ENCODE measurements around the gene ZBTB32. TPM values are rescaled to one million over a fixed set of nuclear protein-coding genes. Genes with fewer than 3 reads are reported as not detected.

ZBTB32 gene
- polyA plus RNA-seq, 1 of the 3 experiments (the other 2 are of a cell fraction): not detected

GRCh38 chr19:35731353-35731752 lies 27.0 kb downstream of the ZBTB32 start:
- no peaks in the 10 kb centered on the region for H4K20me1 ChIP-seq (ENCODE audit: insufficient read depth)
- no peak overlapping the region for H3K4me3 ChIP-seq (ENCODE audit: low read depth in 2 of 2, low read length in 1 of 2)
- CTCF ChIA-PET: no interaction called here
- H3K9me3 ChIP-seq: no peaks in the 10 kb centered on the region
- TF ChIP-seq CTCF (IDR thresholded peaks at IDR 0.05) (no peak), MXI1 (IDR thresholded peaks at IDR 0.05; ENCODE audit: low read depth, low read length) (no peak), RAD21 (IDR thresholded peaks at IDR 0.05; ENCODE audit: low read length) (no peak)
- no peaks in the 10 kb centered on the region for H3K4me1 ChIP-seq (ENCODE audit: control insufficient read depth in 1 of 2, insufficient read depth in 2 of 2, low read depth in 1 of 2, low read length in 1 of 2)
- no peak overlapping the region for H3K4me2 ChIP-seq
- H3K27me3 ChIP-seq (ENCODE audit: insufficient read depth): no peaks in the 10 kb centered on the region
- no peak overlapping the region for H2AFZ ChIP-seq (ENCODE audit: low read depth)
- no peaks in the 10 kb centered on the region for H3K79me2 ChIP-seq (ENCODE audit: insufficient read depth)
- DNase-seq: no peak
- POLR2A ChIA-PET: interaction anchor here (1.6 kb wide), 1 partner anchor 9 kb away, joined by 7 read pairs; no protein-coding TSS in a partner anchor
- no peak overlapping the region for H3K27ac ChIP-seq (ENCODE audit: low read depth in 2 of 2, low read length in 1 of 2)
- no peaks in the 10 kb centered on the region for H3K9me2 ChIP-seq
- H3K36me3 ChIP-seq (replicated peaks in 1 of 2; ENCODE audit: control insufficient read depth in 1 of 2, insufficient read depth in 2 of 2, low read length in 1 of 2): peaks cover 8 to 79% of the 10 kb centered on the region in 2 experiments
- no peak overlapping the region for H3K9ac ChIP-seq
- no peaks in the 10 kb centered on the region for H3F3A ChIP-seq (replicated peaks; ENCODE audit: insufficient read depth)
- 92% methylated on average over 9 of the region's 9 CpGs for WGBS (ENCODE audit: low lambda C conversion rate)

GRCh38 chr19:35731779-35732405 lies 27.5 kb downstream of the ZBTB32 start:
- no peaks in the 10 kb centered on the region for H4K20me1 ChIP-seq (ENCODE audit: insufficient read depth)
- TF ChIP-seq IRF3 (IDR thresholded peaks at IDR 0.05; ENCODE audit: low read depth, low read length): no peak
- no peak for TF ChIP-seq ZBTB33 (IDR thresholded peaks at IDR 0.05; ENCODE audit: borderline replicate concordance, low read depth)
- no peak overlapping the region for H3K27ac ChIP-seq (ENCODE audit: low read depth in 2 of 2, low read length in 1 of 2)
- H3K4me1 ChIP-seq (ENCODE audit: control insufficient read depth in 1 of 2, insufficient read depth in 2 of 2, low read depth in 1 of 2, low read length in 1 of 2): no peaks in the 10 kb centered on the region
- H3K4me2 ChIP-seq: no peak overlapping the region
- H3F3A ChIP-seq (replicated peaks; ENCODE audit: insufficient read depth): no peaks in the 10 kb centered on the region
- ChIA-PET POLR2A (no interaction called here), CTCF (no interaction called here)
- H3K36me3 ChIP-seq (replicated peaks in 1 of 2; ENCODE audit: control insufficient read depth in 1 of 2, insufficient read depth in 2 of 2, low read length in 1 of 2): peaks cover 7 to 82% of the 10 kb centered on the region in 2 experiments
- H3K9me2 ChIP-seq: no peaks in the 10 kb centered on the region
- no peak overlapping the region for H3K9ac ChIP-seq
- no peaks in the 10 kb centered on the region for H3K79me2 ChIP-seq (ENCODE audit: insufficient read depth)
- WGBS (ENCODE audit: low lambda C conversion rate): 94% methylated on average over 17 of the region's 21 CpGs
- no peaks in the 10 kb centered on the region for H3K27me3 ChIP-seq (ENCODE audit: insufficient read depth)
- DNase-seq: no peak
- no peaks in the 10 kb centered on the region for H3K9me3 ChIP-seq
- no peak overlapping the region for H2AFZ ChIP-seq (ENCODE audit: low read depth)
- no peak overlapping the region for H3K4me3 ChIP-seq (ENCODE audit: low read depth in 2 of 2, low read length in 1 of 2)
